ENCODE results near the gene NR1I2.

DNA sequence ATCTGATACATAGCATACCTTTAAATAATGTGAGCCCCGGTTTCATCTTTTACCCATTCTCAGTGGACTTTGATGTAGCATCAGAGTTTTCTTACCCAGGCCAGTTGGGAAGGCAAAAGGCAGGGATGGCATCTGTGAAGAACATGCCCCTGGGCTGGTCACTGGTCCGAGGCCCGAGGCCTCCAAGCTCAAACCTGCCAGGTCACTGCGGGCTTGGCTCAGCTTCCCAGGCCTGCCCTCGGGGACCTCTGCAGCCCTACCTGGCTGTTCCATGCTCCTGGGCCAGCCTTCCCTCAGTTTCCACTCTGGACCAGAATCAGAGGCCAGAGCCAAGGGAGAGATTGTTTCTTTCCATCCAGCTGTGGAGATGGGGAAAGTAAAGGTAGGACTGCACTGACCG is 26.9 kb downstream of the NR1I2 start:
- no peak for TF ChIP-seq POLR2A (IDR thresholded peaks at IDR 0.05)
- TF ChIP-seq, protein P1, sequence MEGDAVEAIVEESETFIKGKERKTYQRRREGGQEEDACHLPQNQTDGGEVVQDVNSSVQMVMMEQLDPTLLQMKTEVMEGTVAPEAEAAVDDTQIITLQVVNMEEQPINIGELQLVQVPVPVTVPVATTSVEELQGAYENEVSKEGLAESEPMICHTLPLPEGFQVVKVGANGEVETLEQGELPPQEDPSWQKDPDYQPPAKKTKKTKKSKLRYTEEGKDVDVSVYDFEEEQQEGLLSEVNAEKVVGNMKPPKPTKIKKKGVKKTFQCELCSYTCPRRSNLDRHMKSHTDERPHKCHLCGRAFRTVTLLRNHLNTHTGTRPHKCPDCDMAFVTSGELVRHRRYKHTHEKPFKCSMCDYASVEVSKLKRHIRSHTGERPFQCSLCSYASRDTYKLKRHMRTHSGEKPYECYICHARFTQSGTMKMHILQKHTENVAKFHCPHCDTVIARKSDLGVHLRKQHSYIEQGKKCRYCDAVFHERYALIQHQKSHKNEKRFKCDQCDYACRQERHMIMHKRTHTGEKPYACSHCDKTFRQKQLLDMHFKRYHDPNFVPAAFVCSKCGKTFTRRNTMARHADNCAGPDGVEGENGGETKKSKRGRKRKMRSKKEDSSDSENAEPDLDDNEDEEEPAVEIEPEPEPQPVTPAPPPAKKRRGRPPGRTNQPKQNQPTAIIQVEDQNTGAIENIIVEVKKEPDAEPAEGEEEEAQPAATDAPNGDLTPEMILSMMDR (IDR thresholded peaks at IDR 0.05): no peak
